Mammary epithelial cell (primary cell): Measurements from ENCODE around the gene YEATS4.

Experiments used
- EZH2 ChIP-seq: IDR thresholded peaks from 2 replicates; pipeline ENCODE4 v1.6.1; 2012; ENCODE audit warnings: low read length, inconsistent platforms, borderline replicate concordance
- TF ChIP-seq, protein P1 (sequence below), 2 donors: IDR thresholded peaks in 1 of 2; conservative IDR thresholded peaks in 1 of 2; 2 replicates each; pipeline ENCODE4 v1.5.1; 2011 to 2012; ENCODE audit warnings: inconsistent platforms in 2 of 2, low read length in 2 of 2, mild to moderate bottlenecking in 2 of 2, control low read depth in 1 of 2, low read depth in 1 of 2; ENCODE audit not compliant: insufficient read depth in 1 of 2; ENCODE audit errors: extremely low read depth in 1 of 2

DNA sequence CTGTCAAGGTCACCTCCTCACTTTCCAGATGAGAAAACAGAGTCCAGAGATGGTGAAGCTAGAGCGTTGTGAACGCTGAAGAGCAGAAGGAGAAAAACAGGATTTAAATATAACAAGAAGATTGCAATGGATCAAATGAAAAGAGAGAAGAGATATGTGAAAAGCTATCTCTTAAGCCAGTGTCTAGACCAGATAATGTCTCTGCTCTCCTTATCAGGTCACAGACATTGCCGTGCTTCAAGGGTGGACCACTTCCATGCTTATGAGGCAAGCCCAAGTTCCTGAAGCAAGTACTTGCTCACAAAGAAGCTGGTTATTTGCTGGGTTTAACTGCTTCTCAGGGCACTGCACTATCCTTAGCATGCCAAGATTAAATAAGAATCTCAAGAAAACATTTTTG lies 79.0 kb downstream of the YEATS4 start:
- TF ChIP-seq, protein P1, sequence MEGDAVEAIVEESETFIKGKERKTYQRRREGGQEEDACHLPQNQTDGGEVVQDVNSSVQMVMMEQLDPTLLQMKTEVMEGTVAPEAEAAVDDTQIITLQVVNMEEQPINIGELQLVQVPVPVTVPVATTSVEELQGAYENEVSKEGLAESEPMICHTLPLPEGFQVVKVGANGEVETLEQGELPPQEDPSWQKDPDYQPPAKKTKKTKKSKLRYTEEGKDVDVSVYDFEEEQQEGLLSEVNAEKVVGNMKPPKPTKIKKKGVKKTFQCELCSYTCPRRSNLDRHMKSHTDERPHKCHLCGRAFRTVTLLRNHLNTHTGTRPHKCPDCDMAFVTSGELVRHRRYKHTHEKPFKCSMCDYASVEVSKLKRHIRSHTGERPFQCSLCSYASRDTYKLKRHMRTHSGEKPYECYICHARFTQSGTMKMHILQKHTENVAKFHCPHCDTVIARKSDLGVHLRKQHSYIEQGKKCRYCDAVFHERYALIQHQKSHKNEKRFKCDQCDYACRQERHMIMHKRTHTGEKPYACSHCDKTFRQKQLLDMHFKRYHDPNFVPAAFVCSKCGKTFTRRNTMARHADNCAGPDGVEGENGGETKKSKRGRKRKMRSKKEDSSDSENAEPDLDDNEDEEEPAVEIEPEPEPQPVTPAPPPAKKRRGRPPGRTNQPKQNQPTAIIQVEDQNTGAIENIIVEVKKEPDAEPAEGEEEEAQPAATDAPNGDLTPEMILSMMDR (conservative IDR thresholded peaks at IDR 0.05 in 1 of 2, IDR thresholded peaks at IDR 0.05 in 1 of 2; ENCODE audit: extremely low read depth in 1 of 2, insufficient read depth in 1 of 2, low read depth in 1 of 2, low read length in 2 of 2) = no peak
- no peak for TF ChIP-seq EZH2
